HL-60 (cell line): ENCODE data around the gene MUC6.

Source experiments
- DNase-seq, 2 experiments: peaks; one replicate each; pipeline ENCODE4 v3.0.0-alpha.2; 2010 to 2020; ENCODE audit warnings: low read depth in 1 of 2, low spot score in 1 of 2
- H3K27ac ChIP-seq: fragments of 250-450 bp; sonication (Bioruptor Pico); replicated peaks from 2 replicates; pipeline ENCODE4 v1.5.1; 2020; ENCODE audit warnings: mild to moderate bottlenecking, moderate library complexity
- H3K27me3 ChIP-seq: fragments of 250-450 bp; sonication (Bioruptor Pico); 2 replicates; pipeline ENCODE4 v1.5.1; 2021; ENCODE audit warnings: mild to moderate bottlenecking, moderate library complexity; ENCODE audit not compliant: insufficient read depth, poor library complexity, severe bottlenecking
- H3K4me3 ChIP-seq: replicated peaks from 2 replicates; pipeline ENCODE4 v1.5.1; 2011; ENCODE audit warnings: mild to moderate bottlenecking, control low read depth, low read length; ENCODE audit not compliant: insufficient read depth
- GABPA ChIP-seq: IDR thresholded peaks from 2 replicates; pipeline ENCODE4 v1.6.1; 2012; ENCODE audit warnings: low read depth
- POLR2AphosphoS5 ChIP-seq: IDR thresholded peaks from 2 replicates; pipeline ENCODE4 v1.6.1; 2012; ENCODE audit warnings: low read depth
- REST ChIP-seq: IDR thresholded peaks from 2 replicates; pipeline ENCODE4 v1.6.1; 2012; ENCODE audit warnings: low read depth; ENCODE audit not compliant: insufficient replicate concordance
- SPI1 ChIP-seq: IDR thresholded peaks from 2 replicates; pipeline ENCODE4 v1.6.1; 2012; ENCODE audit warnings: low read depth, mild to moderate bottlenecking, borderline replicate concordance
- TF ChIP-seq, protein P1 (sequence below): IDR thresholded peaks from one replicate; pipeline ENCODE4 v1.5.1; 2011; ENCODE audit warnings: low read length, control low read depth, inconsistent platforms; ENCODE audit not compliant: insufficient read depth

Gene MUC6

DNA sequence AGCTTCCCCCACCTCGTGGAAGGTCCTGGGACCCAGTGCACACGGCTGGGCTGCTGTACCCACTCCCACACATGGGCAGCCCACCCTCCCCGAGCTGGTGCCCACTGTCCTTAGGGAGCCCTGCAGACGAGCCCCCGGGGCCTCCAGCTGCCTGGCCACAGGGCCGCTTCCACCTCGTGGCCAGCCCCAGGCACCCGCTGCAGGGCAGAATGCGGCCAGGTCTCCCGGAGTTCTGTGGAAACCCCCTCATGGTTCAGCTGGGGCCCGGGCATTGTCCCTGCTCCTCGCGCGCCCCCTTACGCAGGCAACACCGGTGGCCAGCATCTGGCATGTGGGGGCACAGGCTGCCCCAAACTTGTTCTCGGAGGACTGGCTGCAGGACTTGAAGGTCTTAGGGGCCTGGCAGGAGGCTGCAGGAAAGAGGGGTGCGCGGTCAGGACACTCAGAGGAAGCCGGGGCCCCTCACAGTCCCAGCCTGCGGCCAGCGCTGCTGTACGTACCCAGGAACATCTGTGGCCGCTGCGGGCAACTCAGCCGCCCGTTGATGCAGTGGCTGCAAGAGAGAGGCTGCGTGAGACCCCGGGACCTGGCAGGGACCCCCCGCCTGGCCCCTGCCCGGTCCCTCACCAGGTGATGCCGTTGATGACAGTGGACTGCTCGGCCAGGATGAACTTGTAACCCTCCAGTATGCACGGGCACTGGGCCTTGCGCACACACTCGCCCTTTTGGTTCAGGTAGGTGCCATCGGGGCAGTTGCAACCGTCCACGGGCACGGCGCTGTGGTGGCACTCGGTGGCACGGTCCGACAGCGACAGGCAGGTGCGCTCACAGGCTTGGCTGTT, 9.7 kb downstream of the MUC6 start:
- no peak overlapping the region for H3K4me3 ChIP-seq
- TF ChIP-seq SPI1 (no peak), POLR2AphosphoS5 (no peak), REST (no peak), GABPA (no peak)
- TF ChIP-seq, protein P1, sequence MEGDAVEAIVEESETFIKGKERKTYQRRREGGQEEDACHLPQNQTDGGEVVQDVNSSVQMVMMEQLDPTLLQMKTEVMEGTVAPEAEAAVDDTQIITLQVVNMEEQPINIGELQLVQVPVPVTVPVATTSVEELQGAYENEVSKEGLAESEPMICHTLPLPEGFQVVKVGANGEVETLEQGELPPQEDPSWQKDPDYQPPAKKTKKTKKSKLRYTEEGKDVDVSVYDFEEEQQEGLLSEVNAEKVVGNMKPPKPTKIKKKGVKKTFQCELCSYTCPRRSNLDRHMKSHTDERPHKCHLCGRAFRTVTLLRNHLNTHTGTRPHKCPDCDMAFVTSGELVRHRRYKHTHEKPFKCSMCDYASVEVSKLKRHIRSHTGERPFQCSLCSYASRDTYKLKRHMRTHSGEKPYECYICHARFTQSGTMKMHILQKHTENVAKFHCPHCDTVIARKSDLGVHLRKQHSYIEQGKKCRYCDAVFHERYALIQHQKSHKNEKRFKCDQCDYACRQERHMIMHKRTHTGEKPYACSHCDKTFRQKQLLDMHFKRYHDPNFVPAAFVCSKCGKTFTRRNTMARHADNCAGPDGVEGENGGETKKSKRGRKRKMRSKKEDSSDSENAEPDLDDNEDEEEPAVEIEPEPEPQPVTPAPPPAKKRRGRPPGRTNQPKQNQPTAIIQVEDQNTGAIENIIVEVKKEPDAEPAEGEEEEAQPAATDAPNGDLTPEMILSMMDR: no peak
- no peak overlapping the region for H3K27ac ChIP-seq
- no peaks in the 10 kb centered on the region for H3K27me3 ChIP-seq
- DNase-seq: no peak

DNA sequence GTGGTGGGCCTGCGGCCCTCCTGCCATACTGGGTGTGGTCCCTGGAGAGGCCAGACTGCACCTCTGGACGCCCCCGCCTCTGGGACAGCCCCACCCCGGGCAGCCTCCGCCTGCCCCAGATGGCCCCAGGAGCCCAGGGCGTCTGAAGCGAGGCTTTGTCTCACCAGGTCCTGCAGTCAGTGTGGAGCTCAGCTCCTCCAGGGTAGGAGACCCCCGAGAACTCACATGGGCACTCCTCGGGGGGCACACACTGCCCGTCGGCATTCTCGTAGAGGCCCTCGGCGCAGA, 10.4 kb downstream of the MUC6 start:
- H3K4me3 ChIP-seq: no peak overlapping the region
- no peak overlapping the region for H3K27ac ChIP-seq
- H3K27me3 ChIP-seq: no peaks in the 10 kb centered on the region
- DNase-seq: no peak
- no peak for TF ChIP-seq GABPA
- TF ChIP-seq SPI1: no peak
- TF ChIP-seq, protein P1: no peak
- TF ChIP-seq POLR2AphosphoS5: no peak
- TF ChIP-seq REST: no peak

DNA sequence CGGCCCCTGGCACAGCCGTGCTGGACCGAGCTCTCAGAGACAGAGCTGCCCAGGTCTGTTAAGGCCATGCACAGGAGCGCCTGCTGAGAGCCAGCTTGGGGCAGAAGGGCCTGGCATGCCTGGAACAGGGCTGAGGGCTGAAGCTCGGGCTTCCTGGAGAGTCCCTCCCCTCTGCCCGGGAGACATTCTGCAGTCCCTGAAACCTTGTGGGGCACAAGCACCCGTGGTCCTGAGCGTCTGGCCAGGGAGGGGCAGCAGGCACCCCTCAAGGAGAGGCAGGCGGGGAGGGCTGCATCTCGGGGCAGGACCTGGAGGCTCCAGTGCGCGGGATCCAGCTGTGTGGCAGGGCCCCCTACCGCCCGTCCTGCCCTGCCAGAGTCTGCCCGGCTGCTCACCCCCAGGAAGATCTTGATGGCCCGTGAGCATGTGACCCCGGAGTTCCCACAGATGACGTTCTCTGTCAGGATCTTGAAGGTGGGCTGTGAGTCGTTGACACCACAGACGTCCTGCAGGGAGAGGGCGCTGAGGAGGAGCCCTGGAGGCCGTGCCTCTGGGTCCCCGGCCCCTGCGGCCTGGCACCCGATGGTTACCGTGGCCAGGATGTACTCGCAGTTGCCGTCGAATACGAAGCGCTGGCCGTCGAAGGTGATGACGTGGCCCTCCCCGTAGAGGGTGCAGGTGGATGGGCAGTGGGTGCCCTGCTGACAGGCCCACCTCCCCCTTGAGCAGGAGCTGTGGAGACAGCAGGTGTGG, 10.9 kb downstream of the MUC6 start:
- TF ChIP-seq POLR2AphosphoS5 (no peak), GABPA (no peak), REST (no peak), SPI1 (no peak)
- TF ChIP-seq, protein P1: no peak
- H3K4me3 ChIP-seq: no peak overlapping the region

More for the DNA sequence above, 10.9 kb downstream of the MUC6 start:
- no peaks in the 10 kb centered on the region for H3K27me3 ChIP-seq
- H3K27ac ChIP-seq: no peak overlapping the region
- DNase-seq: no peak
